Measurements from ENCODE around the gene ROBO1. TPM values are rescaled to one million over a fixed set of nuclear protein-coding genes. Genes with fewer than 3 reads are reported as not detected.

The ROBO1 gene
- total RNA-seq, 2 donors from 2014 or later, result 3.0 to 6.7 TPM

GRCh38 chr3:78745847-78746246, 1022.0 kb downstream of the ROBO1 start:
- H3K36me3 Mint-ChIP-seq (ENCODE audit: insufficient read depth in 2 of 2), result no peaks in the 10 kb centered on the region
- no peak overlapping the region for H3K27ac Mint-ChIP-seq
- H3K4me1 Mint-ChIP-seq (ENCODE audit: low read depth), result no peaks in the 10 kb centered on the region
- peaks cover 6 to 9% of the 10 kb centered on the region in 2 donors for H3K9me3 Mint-ChIP-seq
- DNase-seq (no peak), ATAC-seq (replicated peaks in 1 of 2) (no peak)
- H3K4me3 Mint-ChIP-seq, result no peak overlapping the region
- no peaks in the 10 kb centered on the region for H3K27me3 Mint-ChIP-seq (ENCODE audit: low read depth)

DNA sequence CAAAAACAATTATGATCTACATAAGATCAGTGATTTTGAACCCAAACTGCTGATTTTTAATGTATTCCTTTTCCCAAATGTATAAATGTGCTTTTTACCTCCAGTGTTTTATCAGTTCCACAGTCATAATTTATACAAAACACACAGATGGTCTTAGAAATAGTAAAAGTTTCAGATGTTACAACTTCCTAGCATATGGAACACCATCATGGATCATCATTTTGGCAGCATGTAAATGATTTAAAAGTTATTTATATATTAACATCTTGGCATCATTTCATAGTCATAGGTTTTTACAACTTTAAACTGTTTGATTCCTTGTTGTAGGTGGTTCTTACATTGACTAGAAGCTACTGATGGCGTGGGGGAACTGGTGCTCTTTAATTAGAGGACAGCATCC, 1025.3 kb downstream of the ROBO1 start:
- peaks cover 12 to 14% of the 10 kb centered on the region in 2 donors for H3K9me3 Mint-ChIP-seq

DNA sequence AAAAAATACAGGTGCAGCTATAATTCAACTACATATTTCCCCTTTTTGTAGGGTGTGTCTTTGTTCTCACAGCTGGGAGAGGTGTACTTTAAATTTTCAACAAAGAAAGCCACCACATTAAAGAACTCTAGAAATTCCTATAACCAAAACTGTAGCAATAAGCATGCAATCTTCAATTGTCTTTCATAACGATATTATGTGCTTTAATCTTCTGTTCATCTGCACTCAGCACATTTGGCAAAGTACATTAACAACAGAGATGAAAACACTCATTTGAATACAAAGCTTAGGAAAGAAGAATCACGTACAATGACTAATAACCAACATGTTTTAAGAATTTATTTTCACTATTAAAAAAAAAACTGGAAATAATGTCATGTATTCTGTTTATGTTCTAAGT, 1025.8 kb downstream of the ROBO1 start:
- Mint-ChIP-seq H3K27ac (no peak overlapping the region), H3K4me1 (ENCODE audit: low read depth) (no peaks in the 10 kb centered on the region), H3K27me3 (ENCODE audit: low read depth) (no peaks in the 10 kb centered on the region), H3K9me3 (peaks cover 12 to 15% of the 10 kb centered on the region in 2 donors), H3K36me3 (ENCODE audit: insufficient read depth in 2 of 2) (no peaks in the 10 kb centered on the region), H3K4me3 (no peak overlapping the region)
- no peak for DNase-seq
- no peak for ATAC-seq (replicated peaks in 1 of 2)

More for the DNA sequence above, 1025.3 kb downstream of the ROBO1 start:
- DNase-seq, result no peak
- Mint-ChIP-seq H3K36me3 (ENCODE audit: insufficient read depth in 2 of 2) (no peaks in the 10 kb centered on the region), H3K27ac (no peak overlapping the region), H3K4me3 (no peak overlapping the region), H3K27me3 (ENCODE audit: low read depth) (no peaks in the 10 kb centered on the region), H3K4me1 (ENCODE audit: low read depth) (no peaks in the 10 kb centered on the region)
- no peak for ATAC-seq (replicated peaks in 1 of 2)

- Mint-ChIP-seq H3K27ac (no peak overlapping the region), H3K9me3 (peaks cover 13 to 16% of the 10 kb centered on the region in 2 donors), H3K4me1 (ENCODE audit: low read depth) (no peaks in the 10 kb centered on the region), H3K36me3 (ENCODE audit: insufficient read depth in 2 of 2) (no peaks in the 10 kb centered on the region), H3K4me3 (no peak overlapping the region), H3K27me3 (ENCODE audit: low read depth) (no peaks in the 10 kb centered on the region)
- DNase-seq (no peak), ATAC-seq (replicated peaks in 1 of 2) (no peak)
Measured at GRCh38 chr3:78741066-78741645, 1026.6 kb downstream of the ROBO1 start.

DNA sequence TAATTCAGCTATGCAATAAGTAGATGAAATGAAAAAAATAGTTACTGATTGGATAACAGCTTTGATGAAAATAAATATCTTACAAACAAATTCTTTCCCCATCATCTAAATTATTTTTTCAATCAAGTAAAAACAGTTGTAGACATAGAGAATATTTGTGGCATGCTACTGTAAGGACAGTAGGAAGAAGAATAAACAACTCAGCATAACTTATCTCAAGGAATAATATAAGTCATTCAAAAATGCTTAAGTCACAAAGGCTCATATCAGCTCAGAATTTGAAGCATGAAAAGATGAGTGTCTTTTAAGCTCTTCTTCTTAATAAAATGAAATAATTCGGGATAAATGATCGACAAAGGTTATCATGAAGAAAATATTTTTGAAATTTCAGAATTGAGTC, 1029.0 kb downstream of the ROBO1 start:
- H3K4me3 Mint-ChIP-seq, result no peak overlapping the region
- H3K4me1 Mint-ChIP-seq (ENCODE audit: low read depth), result no peaks in the 10 kb centered on the region
- no peak overlapping the region for H3K27ac Mint-ChIP-seq
- peaks cover 10 to 11% of the 10 kb centered on the region in 2 donors for H3K9me3 Mint-ChIP-seq
- ATAC-seq (replicated peaks in 1 of 2), result no peak
- no peaks in the 10 kb centered on the region for H3K36me3 Mint-ChIP-seq (ENCODE audit: insufficient read depth in 2 of 2)
- no peaks in the 10 kb centered on the region for H3K27me3 Mint-ChIP-seq (ENCODE audit: low read depth)
- DNase-seq, result no peak

DNA sequence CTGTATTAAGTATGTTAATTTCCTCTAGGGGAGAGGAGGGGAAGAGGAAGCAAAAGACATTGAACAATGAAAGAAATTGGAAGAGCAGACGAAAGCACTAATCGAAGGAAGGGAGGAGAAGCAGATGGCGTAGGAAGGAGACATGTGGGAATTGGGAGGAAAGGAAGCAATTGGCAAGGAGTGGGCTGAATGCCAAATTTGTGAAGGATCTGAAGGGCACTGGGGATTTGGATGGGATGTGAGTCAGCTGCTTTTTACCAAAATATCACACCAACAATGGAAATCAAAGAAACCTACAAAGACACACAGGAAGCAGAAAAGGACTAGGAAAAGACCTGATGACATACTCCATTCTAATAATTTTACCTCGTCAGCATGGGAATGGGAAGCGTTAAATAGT, 1029.8 kb downstream of the ROBO1 start:
- DNase-seq (no peak), ATAC-seq (replicated peaks in 1 of 2) (no peak)
- Mint-ChIP-seq H3K27me3 (ENCODE audit: low read depth) (no peaks in the 10 kb centered on the region), H3K9me3 (peaks cover 7% of the 10 kb centered on the region in 2 donors), H3K4me3 (no peak overlapping the region), H3K27ac (no peak overlapping the region), H3K4me1 (ENCODE audit: low read depth) (no peaks in the 10 kb centered on the region), H3K36me3 (ENCODE audit: insufficient read depth in 2 of 2) (no peaks in the 10 kb centered on the region)

- Mint-ChIP-seq H3K27me3 (ENCODE audit: low read depth) (no peaks in the 10 kb centered on the region), H3K36me3 (ENCODE audit: insufficient read depth in 2 of 2) (no peaks in the 10 kb centered on the region), H3K27ac (no peak overlapping the region), H3K9me3 (peaks cover 7% of the 10 kb centered on the region in 2 donors), H3K4me3 (no peak overlapping the region), H3K4me1 (ENCODE audit: low read depth) (no peaks in the 10 kb centered on the region)
- no peak for ATAC-seq (replicated peaks in 1 of 2)
- DNase-seq, result no peak
Measured at GRCh38 chr3:78736863-78737262, 1030.9 kb downstream of the ROBO1 start.

GRCh38 chr3:78734048-78734637, 1033.7 kb downstream of the ROBO1 start:
- no peak overlapping the region for H3K27ac Mint-ChIP-seq
- no peak for ATAC-seq (replicated peaks in 1 of 2)
- no peaks in the 10 kb centered on the region for H3K27me3 Mint-ChIP-seq (ENCODE audit: low read depth)
- no peaks in the 10 kb centered on the region for H3K36me3 Mint-ChIP-seq (ENCODE audit: insufficient read depth in 2 of 2)
- H3K4me3 Mint-ChIP-seq, result no peak overlapping the region
- H3K9me3 Mint-ChIP-seq, result peaks cover 6 to 7% of the 10 kb centered on the region in 2 donors
- H3K4me1 Mint-ChIP-seq (ENCODE audit: low read depth), result no peaks in the 10 kb centered on the region
- DNase-seq, result no peak

DNA sequence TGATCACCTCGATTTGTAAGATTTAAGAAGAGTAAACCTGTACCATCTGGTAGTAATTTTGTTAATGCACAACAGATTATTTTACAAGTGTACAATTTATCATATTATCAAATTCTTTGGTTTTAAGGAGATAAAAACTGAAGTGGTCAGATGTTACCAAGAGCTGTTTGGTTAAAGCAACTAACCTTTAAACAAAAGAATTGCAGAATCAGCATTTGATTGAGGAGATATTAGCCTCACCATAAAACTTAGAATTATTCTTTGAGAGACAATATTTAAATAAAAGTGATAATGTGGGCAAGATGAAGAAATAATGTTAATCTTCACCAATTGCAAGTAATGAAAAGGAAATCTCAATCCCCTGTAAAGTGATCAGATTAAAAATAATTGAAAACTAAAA, 1034.9 kb downstream of the ROBO1 start:
- H3K4me3 Mint-ChIP-seq, result no peak overlapping the region
- H3K27ac Mint-ChIP-seq, result no peak overlapping the region
- no peaks in the 10 kb centered on the region for H3K27me3 Mint-ChIP-seq (ENCODE audit: low read depth)

GRCh38 chr3:78732471-78732870, 1035.3 kb downstream of the ROBO1 start:
- Mint-ChIP-seq H3K4me3 (no peak overlapping the region), H3K9me3 (peaks cover 2% of the 10 kb centered on the region in 2 donors), H3K4me1 (ENCODE audit: low read depth) (no peaks in the 10 kb centered on the region)

More for the DNA sequence above, 1034.9 kb downstream of the ROBO1 start:
- Mint-ChIP-seq H3K9me3 (peaks cover 3 to 4% of the 10 kb centered on the region in 2 donors), H3K36me3 (ENCODE audit: insufficient read depth in 2 of 2) (no peaks in the 10 kb centered on the region), H3K4me1 (ENCODE audit: low read depth) (no peaks in the 10 kb centered on the region)
- DNase-seq (no peak), ATAC-seq (replicated peaks in 1 of 2) (no peak)

DNA sequence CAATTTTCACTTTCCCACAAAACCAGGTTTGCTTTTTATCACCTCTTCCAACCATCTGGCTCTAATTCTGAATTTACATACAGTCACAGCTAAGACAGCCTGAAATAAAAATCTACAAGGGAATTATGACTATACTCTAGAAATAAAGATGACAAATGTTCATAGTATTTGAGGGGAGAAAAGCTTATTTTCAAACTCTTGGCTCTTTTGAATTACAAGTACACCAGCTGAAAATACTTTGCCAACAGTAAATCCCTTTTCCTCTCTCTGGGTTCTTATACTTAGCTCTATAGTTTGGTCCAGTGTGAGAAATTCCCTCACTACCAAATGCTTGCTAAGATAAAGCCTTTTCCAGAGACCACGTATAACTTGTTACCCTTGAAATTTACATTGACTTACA, 1037.9 kb downstream of the ROBO1 start:
- Mint-ChIP-seq H3K36me3 (ENCODE audit: insufficient read depth in 2 of 2) (no peaks in the 10 kb centered on the region), H3K9me3 (peaks cover 0 to 2% of the 10 kb centered on the region in 2 donors), H3K4me3 (no peak overlapping the region), H3K4me1 (ENCODE audit: low read depth) (no peaks in the 10 kb centered on the region), H3K27ac (no peak overlapping the region), H3K27me3 (ENCODE audit: low read depth) (no peaks in the 10 kb centered on the region)
- ATAC-seq (replicated peaks in 1 of 2) (no peak), DNase-seq (no peak)

More at GRCh38 chr3:78732471-78732870, 1035.3 kb downstream of the ROBO1 start:
- DNase-seq (no peak), ATAC-seq (replicated peaks in 1 of 2) (no peak)
- H3K27ac Mint-ChIP-seq, result no peak overlapping the region
- H3K27me3 Mint-ChIP-seq (ENCODE audit: low read depth), result no peaks in the 10 kb centered on the region
- H3K36me3 Mint-ChIP-seq (ENCODE audit: insufficient read depth in 2 of 2), result no peaks in the 10 kb centered on the region

GRCh38 chr3:78728406-78729145, 1039.2 kb downstream of the ROBO1 start:
- no peaks in the 10 kb centered on the region for H3K27me3 Mint-ChIP-seq (ENCODE audit: low read depth)
- H3K9me3 Mint-ChIP-seq, result peaks cover 0 to 2% of the 10 kb centered on the region in 2 donors
- H3K4me1 Mint-ChIP-seq (ENCODE audit: low read depth), result no peaks in the 10 kb centered on the region

GRCh38 chr3:78726545-78726944, 1041.3 kb downstream of the ROBO1 start:
- H3K4me3 Mint-ChIP-seq, result no peak overlapping the region
- ATAC-seq (replicated peaks in 1 of 2) (no peak), DNase-seq (no peak)

More at GRCh38 chr3:78728406-78729145, 1039.2 kb downstream of the ROBO1 start:
- DNase-seq, result no peak
- H3K36me3 Mint-ChIP-seq (ENCODE audit: insufficient read depth in 2 of 2), result no peaks in the 10 kb centered on the region
- no peak overlapping the region for H3K4me3 Mint-ChIP-seq
- ATAC-seq (replicated peaks in 1 of 2), result no peak
- H3K27ac Mint-ChIP-seq, result no peak overlapping the region

More at GRCh38 chr3:78726545-78726944, 1041.3 kb downstream of the ROBO1 start:
- H3K4me1 Mint-ChIP-seq (ENCODE audit: low read depth), result no peaks in the 10 kb centered on the region
- H3K36me3 Mint-ChIP-seq (ENCODE audit: insufficient read depth in 2 of 2), result no peaks in the 10 kb centered on the region
- H3K27ac Mint-ChIP-seq, result no peak overlapping the region
- no peaks in the 10 kb centered on the region for H3K27me3 Mint-ChIP-seq (ENCODE audit: low read depth)
- H3K9me3 Mint-ChIP-seq, result peaks cover 0 to 2% of the 10 kb centered on the region in 2 donors

Data from activated T-cell treated with anti-CD3 and anti-CD28 coated beads, Interleukin-2, amount 50 U/mL, for 72 hours (primary cell).